NCI-H1436 (cell line): ENCODE data around the gene SLC26A11.
"Not testable (repeated sequence)": the region's sequence is repeated elsewhere in the genome, so short reads cannot be mapped to it uniquely, and the experiment has no call there.

Source experiments
- DNase-seq: peaks from one replicate; lab custom pipeline; 2025; lab: John Stamatoyannopoulos, UW

SLC26A11 gene

DNA sequence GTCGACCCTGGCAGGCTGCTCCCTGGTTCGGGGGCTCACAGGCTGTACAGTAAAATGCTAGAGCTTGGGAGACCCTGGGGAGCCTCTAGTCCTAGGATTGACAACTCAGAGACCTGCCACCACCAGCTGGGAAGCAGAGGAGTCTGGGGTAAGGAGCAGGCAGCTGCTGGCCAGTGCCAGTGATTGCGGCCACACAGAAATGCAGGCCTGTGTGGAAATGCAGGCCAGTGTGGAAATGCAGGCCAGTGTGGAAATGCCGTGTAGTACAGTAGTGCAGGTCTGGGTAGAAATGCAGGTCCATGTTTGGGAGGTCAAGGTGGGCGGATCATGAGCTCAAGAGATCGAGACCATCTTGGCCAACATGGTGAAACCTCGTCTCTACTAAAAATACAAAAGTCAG is 23.6 kb upstream of the SLC26A11 start:
- DNase-seq: no peak

DNA sequence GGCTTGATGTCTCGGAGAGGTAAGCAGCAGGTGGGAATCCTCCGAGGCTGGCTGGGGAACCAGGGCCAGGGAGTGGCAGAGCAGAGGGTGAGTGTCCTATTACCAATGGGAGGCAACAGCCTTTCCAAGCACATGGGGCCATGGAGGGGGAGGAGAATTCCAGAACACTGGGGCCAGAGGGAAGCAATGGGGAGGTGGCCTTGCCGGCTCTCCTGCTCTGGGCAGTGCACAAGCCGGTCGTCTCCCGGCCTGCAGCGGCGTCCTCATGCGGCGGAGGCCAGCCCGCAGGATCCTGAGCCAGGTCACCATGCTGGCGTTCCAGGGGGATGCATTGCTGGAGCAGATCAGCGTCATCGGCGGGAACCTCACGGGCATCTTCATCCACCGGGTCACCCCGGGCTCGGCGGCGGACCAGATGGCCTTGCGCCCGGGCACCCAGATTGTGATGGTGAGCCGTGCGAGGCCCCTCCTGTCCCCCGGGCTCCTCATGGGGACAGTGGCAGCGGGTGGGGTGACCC is 22.0 kb upstream of the SLC26A11 start:
- no peak for DNase-seq

DNA sequence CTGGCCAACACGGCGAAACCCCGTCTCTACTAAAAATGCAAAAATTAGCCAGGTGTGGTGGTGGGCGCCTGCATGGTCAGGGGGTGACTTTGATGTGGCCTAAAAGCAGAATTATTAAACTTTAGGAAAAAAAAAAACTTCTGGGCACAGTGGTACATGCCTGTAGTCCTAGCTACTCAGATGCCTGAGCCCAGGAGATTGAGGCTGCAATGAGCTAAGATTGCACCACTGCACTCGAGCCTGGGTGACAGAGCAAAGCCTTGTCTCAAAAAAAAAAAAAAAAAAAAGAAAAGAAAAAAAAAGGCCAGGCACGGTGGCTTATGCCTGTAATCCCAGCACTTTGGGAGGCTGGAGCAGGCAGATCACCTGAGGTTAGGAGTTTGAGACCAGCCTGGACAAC is 20.9 kb upstream of the SLC26A11 start:
- not testable (repeated sequence) for DNase-seq

DNA sequence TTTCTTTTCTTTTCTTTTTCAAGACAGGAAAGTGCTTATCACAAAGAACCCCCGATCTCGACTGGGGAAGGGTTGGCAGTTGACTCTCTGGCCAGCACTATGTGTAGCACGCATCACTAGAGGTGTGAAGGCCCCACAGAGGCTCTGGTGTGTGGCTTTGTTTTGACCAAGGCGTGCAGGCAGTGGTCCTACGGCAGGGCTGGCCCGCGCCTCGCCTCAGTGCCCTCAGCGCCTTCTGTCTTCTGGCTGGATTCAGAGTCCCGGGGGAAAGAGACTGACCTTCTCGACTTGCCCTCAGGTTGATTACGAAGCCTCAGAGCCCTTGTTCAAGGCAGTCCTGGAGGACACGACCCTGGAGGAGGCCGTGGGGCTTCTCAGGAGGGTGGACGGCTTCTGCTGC is 18.8 kb upstream of the SLC26A11 start:
- DNase-seq: no peak

DNA sequence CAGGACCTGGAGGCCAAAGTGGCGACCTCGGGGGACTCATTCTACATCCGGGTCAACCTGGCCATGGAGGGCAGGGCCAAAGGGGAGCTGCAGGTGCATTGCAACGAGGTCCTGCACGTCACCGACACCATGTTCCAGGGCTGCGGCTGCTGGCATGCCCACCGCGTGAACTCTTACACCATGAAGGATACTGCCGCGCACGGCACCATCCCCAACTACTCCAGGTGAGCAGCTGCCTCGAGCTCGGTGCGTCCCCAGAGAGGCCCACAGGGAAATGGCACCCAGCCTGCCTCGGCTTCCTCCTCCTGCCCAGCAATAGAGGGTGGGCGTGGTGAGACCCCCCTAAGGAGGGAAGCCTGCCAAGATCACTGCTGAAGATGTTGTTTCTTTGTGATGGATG is 18.0 kb upstream of the SLC26A11 start:
- no peak for DNase-seq

DNA sequence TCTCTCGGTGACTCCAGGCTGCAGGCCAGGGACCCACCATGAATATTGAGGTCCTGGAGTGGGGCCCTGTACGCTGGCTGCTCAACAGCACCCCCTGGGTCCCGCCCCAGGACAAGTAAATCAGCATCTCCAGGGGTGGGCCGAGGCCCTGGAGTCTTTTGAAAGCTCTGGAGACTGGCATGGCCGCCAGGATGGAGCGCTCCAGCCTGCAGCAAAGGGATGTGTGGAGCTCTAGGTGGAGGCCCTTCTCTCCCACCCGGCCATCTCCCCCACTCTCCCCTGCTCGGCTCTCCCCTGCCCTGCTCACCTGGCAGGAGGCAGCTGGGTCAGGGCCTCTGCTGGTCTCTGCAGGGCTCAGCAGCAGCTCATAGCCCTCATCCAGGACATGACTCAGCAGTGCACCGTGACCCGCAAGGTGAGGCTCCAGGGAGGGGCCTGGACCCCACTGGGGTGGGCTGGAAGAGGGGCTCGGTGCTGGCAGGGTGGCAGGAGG is 16.7 kb upstream of the SLC26A11 start:
- no peak for DNase-seq

DNA sequence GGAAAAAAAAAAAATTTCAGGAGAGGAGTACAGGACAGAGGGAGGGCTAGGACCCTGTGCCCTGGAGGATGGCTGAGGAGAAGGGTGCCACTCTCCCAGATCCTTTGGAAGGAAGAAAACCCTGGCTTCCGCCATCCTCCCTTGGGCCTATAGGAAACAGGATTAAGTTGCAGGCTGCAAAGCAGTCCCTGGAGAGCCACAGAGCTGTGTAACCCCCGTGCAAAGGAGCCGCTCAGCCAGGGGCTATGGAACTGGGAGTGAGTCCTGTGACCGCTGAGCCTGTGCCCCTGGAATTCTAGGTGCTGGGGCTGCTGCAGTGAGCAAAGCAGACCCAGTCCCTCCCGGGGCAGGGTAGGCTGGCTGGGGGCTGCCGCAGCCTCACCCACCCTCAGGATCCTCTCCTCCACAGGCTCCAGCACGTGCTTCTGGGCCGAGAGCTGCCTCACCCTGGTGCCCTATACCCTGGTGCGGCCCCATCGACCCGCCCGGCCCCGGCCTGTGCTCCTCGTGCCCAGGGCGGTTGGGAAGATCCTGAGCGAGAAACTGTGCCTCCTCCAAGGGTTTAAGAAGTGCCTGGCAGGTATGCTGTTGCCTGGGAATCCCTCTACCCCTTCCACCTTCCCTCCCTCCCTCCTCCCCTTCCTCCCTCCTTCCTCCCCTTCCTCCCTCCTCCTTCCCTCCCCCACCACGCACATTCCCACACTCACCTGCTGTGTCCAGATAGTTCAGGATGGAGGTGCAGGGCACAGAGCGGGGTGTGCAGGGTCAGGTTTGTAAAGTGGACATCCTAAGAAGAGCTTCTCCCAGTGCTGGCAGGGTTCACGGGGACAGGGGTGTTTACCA is 15.4 kb upstream of the SLC26A11 start:
- no peak for DNase-seq

DNA sequence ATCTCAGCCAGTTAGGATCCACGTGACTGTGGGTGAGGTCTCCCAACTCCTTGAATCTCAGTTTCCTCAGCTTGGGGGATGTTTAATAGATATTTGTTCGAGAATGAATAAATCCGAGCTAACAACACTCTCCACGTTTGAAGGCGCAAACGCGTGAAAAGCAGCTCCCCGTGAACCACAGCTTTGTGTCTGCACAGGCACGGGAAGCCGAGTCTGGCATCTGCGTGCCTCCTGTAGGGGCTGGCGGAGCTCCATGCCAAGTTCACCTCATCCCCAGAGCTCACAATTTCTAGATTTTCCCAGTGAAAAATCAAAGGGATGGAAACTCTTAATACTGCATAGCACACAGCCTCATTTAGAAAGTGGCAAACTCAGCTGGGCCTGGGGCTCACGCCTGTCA is 14.4 kb upstream of the SLC26A11 start:
- DNase-seq: no peak

DNA sequence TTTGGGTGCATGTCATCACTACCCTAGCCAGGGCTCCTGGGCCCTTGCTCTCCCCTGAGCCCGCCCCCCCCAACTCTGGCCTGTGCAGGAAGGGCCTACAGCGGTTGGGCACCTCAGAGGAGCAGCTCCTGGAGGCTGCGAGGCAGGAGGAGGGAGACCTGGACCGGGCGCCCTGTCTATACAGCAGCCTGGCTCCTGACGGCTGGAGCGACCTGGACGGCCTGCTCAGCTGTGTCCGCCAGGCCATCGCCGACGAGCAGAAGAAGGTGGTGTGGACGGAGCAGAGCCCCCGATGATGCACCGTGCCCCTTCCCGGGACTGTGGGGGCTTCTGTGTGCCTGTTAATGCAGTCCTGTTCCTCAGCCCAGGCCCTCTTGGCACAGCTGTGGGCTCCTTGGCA is 12.2 kb upstream of the SLC26A11 start:
- DNase-seq: no peak

DNA sequence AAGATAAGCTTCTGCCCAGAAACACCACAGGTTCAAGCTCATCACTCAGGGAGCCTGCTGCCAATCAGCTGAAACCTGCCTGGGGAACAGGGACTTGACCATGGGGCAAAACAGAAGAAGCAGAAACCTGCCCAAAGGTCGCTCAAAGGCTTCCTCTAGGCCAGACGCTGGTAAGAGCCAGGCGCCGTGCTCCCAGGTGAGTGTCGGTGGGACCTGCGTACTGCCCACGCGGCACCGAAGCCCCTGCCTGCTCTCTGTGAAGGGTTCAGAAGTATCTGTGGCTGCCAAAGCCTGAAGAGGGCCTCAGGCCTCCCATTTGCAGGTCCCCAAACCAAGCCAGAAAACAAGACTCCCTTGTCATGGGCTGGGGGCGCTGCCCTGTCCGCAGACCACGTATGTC is 10.5 kb upstream of the SLC26A11 start:
- DNase-seq: no peak

DNA sequence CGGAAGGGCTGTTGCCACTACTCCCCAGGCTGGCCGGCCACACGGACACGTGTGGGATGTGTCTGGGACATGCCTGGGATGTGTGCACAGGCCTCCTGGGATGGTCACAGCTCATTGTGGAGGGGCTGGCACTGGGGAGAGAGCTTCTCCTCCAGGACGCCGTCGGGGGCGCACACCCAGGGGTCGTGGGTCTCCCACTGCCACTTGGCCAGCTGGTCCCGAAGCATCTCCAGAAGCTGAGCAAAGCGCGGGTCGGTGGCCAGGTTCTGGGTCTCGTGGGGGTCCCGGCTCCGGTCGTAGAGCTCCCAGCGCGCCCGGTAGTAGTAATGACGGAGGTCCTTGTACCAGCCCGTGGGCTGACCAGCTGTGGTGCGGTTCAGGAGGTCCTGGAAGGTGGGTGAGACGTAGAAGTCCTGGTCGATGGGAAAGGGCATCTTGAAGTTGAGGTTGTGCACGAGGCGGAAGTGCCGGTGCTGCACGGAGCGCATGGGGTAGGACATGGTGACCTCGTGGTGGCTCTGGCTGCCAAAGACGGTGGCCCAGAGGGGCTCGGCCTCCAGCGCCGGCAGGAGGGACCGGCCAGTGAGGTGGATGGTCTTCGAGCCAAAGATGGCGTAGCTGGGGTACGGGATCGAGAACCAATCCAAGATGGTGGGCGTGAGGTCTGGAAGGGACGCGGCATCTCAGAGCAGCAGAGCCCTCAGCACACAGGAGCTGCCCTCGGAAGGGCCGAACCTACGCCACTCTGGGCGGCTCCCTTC is 9.7 kb upstream of the SLC26A11 start:
- no peak for DNase-seq

DNA sequence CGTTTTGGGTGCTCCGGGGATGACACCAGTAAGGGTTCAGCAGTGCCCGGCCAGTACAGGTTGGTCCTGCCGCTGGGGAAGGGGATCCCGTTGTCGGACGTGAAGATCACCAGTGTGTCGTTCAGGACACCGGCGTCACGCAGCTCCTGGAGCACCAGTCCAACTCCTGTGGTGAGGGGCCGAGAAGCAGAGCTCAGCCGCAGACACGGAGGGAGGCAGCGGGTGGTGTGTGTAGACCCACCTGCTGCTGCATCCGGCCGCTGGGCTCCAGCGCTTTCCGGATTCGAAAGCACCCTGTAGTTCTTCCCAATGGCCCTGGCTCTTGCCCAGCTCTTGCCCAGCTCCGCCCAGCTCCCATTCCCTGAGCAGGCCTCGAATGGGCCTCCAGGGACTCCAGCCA is 8.1 kb upstream of the SLC26A11 start:
- no peak for DNase-seq

DNA sequence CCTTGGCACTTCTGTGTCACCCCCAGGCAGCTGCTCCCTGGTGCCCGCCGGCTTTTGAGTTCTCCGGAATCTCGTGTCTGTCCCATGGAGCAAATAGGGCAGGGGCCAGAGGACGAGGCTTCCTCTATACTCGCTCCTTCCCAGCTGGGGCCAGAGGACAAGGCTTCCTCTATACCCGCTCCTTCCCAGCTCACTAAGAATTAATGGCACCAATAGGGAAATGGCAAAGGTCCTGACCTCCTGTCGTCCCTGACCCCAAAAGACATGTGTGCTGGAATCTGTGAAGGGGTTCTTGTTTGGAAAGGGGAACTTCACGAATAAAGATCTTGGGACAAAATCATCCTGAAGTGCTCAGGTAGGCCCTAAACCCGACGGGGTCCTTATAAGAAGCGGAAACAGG is 7.7 kb upstream of the SLC26A11 start:
- DNase-seq: no peak

DNA sequence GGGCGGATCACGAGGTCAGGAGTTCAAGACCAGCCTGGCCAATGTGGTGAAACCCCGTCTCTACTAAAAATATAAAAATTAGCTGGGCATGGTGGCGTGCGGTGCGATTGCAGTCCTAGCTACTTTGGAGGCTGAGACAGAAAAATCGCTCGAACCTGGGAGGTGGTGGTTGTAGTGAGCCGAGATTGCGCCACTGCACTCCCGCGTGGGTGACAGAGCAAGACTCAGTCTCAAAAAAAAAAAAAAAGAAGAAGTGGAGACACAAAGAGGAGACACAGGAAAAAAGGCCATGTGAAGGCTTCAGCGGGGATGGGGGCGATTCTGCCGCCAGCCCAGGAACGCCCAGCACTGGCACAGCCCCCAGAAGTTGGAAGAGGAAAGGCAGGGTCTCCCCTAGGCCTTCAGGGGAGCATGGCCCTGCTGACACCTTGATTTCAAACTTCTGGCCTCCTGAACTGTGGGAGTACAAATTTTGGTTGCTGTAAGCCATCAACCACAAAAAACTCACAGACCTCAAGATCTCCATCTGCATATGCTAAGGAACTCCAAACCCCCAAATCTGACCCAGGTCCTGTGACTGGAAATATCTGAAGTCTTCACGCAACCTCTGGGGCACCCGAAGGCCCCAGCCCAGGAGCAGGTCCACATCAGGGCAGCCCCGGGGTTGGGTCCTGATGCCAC is 7.1 kb upstream of the SLC26A11 start:
- DNase-seq: no peak

DNA sequence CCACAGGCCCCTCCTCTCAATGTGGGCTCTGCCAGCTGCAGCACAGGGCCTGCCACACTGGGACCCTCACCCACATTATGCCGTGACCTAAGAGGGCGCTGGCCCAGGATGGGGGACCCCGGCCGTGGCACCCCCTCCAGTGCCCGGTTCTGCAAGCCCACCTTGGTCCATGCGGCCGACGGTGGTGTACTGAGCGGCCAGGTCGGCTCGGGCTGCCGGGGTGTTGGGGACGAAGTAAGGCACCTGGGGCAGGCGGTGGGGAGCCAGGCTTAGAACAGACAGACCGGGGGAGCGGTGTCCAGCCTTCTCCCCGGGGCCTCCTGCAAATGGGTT is 6.6 kb upstream of the SLC26A11 start:
- no peak for DNase-seq

DNA sequence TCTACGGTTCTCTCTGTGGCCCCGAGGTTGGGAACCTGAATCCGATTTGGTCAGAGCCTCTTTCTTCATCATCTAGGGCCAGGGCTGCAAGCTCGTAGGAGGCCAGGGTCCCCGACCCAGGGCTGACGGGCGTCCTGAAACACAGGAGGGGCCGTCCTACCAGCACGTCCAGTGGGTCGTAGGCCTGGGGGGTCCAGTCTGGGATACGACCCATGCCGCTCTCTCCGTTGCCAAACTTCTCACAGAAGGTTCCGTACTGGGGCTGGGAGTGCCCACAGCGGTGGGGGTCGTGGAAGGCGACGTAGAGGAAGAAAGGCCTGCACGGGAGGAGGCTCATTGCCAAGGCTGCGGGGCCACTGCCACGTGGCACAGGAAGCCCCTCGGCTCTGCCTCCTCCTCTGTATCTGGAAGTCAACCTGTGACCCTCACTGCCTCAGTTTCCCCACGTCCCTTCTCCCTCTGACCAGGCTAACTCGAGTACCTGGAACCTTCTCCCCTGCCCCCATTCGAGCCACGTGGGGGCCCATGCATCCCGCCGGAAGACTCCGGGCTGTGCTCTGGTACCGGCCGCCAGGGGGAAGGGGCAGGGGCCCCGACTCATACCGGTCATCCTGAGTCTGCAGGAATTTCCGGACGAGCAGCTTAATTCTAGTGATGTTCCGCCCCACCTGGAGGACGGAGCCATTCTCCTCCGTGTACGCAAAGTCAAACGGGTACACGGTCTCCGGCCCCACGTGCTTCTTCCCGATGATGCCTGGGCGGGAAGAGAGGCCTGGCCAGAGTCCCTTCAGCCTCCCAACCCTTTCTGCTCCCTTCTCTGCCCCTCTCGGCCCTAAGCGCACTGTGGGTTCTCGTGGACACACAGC is 6.0 kb upstream of the SLC26A11 start:
- DNase-seq: no peak

DNA sequence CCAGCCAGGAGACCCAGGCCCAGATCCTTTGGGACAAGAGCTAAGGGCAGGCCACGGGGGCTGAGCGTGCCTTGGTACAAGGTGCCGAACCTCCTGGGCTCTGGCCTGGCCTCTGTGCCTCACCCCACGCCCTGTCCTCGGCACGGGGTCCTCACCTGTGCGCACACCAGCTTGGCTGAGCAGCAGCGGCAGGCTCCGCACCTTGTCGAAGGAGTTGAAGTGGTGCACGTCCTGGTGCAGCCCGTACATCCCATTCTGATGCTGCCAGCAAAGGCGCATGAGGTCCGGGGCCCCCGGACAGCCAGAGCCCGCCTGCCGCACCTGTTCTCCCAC is 5.4 kb upstream of the SLC26A11 start:
- no peak for DNase-seq

DNA sequence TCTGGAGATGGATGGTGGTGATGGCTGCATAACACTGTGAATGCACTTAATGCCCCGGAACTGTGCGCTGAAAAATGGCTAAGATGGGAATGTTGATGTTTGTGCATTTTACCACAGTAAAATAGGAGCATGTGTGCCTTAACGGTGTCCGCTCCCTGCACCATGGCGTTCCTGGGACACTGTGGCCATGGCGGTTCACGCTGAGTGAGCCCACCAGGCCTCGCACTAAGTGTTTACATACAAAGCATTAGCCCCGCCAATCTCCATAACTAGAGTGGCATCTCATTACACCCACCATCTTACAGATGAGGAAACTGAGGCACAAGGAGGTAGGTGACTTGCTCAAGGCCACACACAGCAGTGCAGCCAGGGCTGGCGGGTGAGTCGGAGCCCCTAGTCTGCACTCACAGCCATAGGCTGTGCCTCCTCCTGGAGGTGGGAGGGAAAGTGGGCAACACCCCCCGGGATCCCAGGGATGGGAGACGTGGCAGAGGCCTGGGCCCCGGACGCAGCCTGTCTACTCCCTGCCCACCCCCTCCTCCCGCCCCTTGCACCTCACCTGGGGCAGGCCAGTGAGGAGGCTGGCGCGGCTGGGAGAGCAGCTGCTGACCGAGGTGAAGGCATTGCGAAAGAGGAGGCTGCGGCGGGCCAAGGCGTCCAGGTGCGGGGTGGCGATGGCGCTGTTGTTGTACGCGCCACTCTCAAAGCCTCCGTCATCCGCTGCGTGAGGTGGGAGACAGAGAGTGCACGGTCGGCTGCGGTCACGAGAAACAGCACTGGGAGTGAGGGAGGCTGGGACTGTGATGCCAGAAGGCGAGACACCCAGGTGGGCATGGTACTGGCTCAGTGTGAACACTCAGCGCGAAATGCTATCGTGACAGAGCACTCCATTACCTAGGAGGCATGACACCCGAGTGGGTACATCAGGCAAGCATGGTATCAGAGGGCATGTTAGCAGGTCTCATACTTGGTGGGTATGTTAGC is 3.5 kb upstream of the SLC26A11 start:
- DNase-seq: no peak

DNA sequence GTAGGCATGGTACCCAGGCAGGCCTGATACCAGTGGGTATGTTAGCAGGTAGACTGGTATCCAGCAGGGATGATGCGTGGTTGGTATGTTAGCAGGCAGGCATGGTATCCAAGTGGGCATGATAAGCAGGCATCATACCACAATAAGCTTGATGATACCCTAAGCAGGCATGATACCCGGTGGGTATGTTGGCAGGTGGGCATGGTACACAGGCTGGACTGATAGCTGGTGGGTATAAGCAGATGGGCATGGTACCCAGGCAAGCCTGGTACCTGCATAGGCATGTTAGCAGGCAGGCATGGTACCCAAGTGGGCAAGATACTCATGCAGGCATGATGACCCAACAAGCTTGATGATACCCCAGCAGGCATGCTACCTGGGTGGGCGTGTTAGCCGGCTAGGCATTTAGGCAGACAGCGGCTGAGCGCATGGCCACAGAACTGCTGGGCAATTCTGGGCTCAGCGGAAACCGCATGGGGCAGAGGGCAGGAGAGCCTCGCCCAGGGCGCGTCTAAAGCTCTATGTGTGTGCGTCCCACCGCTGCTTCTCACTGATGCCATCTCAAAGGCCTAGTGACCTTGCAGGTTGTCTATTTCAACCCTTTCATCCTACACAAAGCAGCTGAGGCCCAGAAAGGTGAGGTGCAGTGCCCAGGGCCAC is 2.4 kb upstream of the SLC26A11 start:
- DNase-seq: no peak

DNA sequence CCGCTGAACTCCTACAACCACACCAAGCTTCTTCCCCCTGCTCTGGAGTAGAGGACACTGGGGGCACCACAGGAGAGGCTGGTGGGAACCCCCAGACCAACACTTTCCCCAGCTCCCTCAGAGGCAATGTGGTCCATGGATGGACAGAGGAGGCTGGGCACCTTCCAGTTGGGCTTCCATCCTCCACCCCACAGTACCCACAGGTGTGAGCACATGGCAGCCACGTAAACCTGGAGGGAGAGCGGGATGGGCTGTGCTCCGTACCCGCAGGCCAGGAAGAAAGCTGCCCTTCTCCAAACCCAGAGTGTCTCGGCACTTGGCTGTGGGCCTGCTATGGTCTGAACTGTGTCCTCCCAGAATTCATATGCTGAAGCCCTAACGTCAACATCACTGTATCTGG is 1.8 kb upstream of the SLC26A11 start:
- DNase-seq: no peak
